CD14-positive monocyte (primary cell): ENCODE results near the gene TFAM. TPM values are rescaled to one million over a fixed set of nuclear protein-coding genes. Genes with fewer than 3 reads are reported as not detected.

Source experiments
- DNase-seq, 3 donors: peaks; one replicate each; pipeline ENCODE4 v3.0.0-alpha.2; 2011 to 2022
- H2AFZ ChIP-seq: 2 replicates; pipeline ENCODE4 v1.6.0; 2012; ENCODE audit warnings: mild to moderate bottlenecking, low read depth, low read length, inconsistent platforms; ENCODE audit not compliant: insufficient read depth, poor library complexity, severe bottlenecking
- H3K27ac ChIP-seq, 2 donors: 1 replicate in 1 of 2; 2 replicates in 1 of 2; pipeline ENCODE4 v1.5.1; 2012 to 2013; ENCODE audit warnings: low read length in 2 of 2, control low read depth in 1 of 2, inconsistent platforms in 1 of 2, low read depth in 1 of 2, mild to moderate bottlenecking in 1 of 2
- H3K27me3 ChIP-seq, 2 donors: one replicate each; pipeline versions ENCODE4 v1.6.0 to v1.6.1; 2011 to 2013; ENCODE audit warnings: low read length in 2 of 2; ENCODE audit not compliant: control insufficient read depth in 2 of 2, insufficient read depth in 2 of 2
- H3K36me3 ChIP-seq, 2 donors: replicated peaks in 1 of 2; 1 replicate in 1 of 2; 2 replicates in 1 of 2; pipeline versions ENCODE4 v1.5.1 to v1.6.1; 2012 to 2013; ENCODE audit warnings: low read length in 2 of 2, control low read depth in 1 of 2, inconsistent platforms in 1 of 2, mild to moderate bottlenecking in 1 of 2; ENCODE audit not compliant: insufficient read depth in 2 of 2, control insufficient read depth in 1 of 2
- H3K4me1 ChIP-seq, 2 donors: 1 replicate in 1 of 2; 2 replicates in 1 of 2; pipeline versions ENCODE4 v1.5.1 to v1.6.1; 2012 to 2013; ENCODE audit warnings: low read length in 2 of 2, control low read depth in 1 of 2, inconsistent platforms in 1 of 2, mild to moderate bottlenecking in 1 of 2, moderate library complexity in 1 of 2; ENCODE audit not compliant: insufficient read depth in 2 of 2, control insufficient read depth in 1 of 2
- H3K4me2 ChIP-seq: replicated peaks from 2 replicates; pipeline ENCODE3; 2012; ENCODE audit warnings: low read length, moderate library complexity, mild to moderate bottlenecking; ENCODE audit not compliant: poor library complexity, severe bottlenecking; ENCODE audit errors: extremely low read depth
- H3K4me3 ChIP-seq, 3 experiments: fragments of 200-600 bp in 1 of 3; sonication (generic) in 1 of 3; replicated peaks in 1 of 3; 1 replicate in 2 of 3; 2 replicates in 1 of 3; pipeline ENCODE4 v1.5.1; 2011 to 2013; ENCODE audit warnings: low read length in 3 of 3, mild to moderate bottlenecking in 3 of 3, control low read depth in 2 of 3, low read depth in 2 of 3, inconsistent platforms in 1 of 3, moderate library complexity in 1 of 3
- H3K79me2 ChIP-seq: 2 replicates; pipeline ENCODE4 v1.6.0; 2012; ENCODE audit warnings: mild to moderate bottlenecking, control low read depth, inconsistent platforms, low read length, moderate library complexity; ENCODE audit not compliant: insufficient read depth
- H3K9ac ChIP-seq: 2 replicates; pipeline ENCODE4 v1.6.0; 2017; ENCODE audit warnings: low read length, mild to moderate bottlenecking; ENCODE audit not compliant: insufficient read depth, poor library complexity, severe bottlenecking
- H3K9me3 ChIP-seq, 2 donors: replicated peaks in 1 of 2; 1 replicate in 1 of 2; 2 replicates in 1 of 2; pipeline versions ENCODE4 v1.5.1 to v1.6.1; 2012 to 2013; ENCODE audit warnings: low read length in 2 of 2, control low read depth in 1 of 2; ENCODE audit not compliant: control insufficient read depth in 1 of 2, insufficient read depth in 1 of 2
- H4K20me1 ChIP-seq: 2 replicates; pipeline ENCODE4 v1.6.0; 2012; ENCODE audit warnings: mild to moderate bottlenecking, low read length, control low read depth, moderate library complexity; ENCODE audit not compliant: insufficient read depth
- H3K27ac Mint-ChIP-seq, 7 donors: one replicate each; pipeline ENCODE4 v1.8.0; 2020; ENCODE audit warnings: mild to moderate bottlenecking in 7 of 7, mixed read lengths in 7 of 7, moderate library complexity in 6 of 7, inconsistent platforms in 2 of 7
- H3K27me3 Mint-ChIP-seq, 3 donors: one replicate each; pipeline ENCODE4 v1.8.0; 2021 to 2022; ENCODE audit warnings: low read depth in 3 of 3, mild to moderate bottlenecking in 3 of 3, mixed read lengths in 3 of 3, moderate library complexity in 3 of 3, inconsistent platforms in 1 of 3
- H3K36me3 Mint-ChIP-seq, 2 donors: one replicate each; pipeline ENCODE4 v1.8.0; 2020; ENCODE audit warnings: mixed read lengths in 2 of 2, inconsistent platforms in 1 of 2, mild to moderate bottlenecking in 1 of 2
- H3K4me1 Mint-ChIP-seq: one replicate; pipeline ENCODE4 v1.8.0; 2020; ENCODE audit warnings: mild to moderate bottlenecking, mixed read lengths
- H3K4me3 Mint-ChIP-seq, 2 donors: one replicate each; pipeline ENCODE4 v1.8.0; 2020; ENCODE audit warnings: mild to moderate bottlenecking in 2 of 2, mixed read lengths in 2 of 2, moderate library complexity in 1 of 2
- H3K9me3 Mint-ChIP-seq, 7 donors: one replicate each; pipeline ENCODE4 v1.8.0; 2020 to 2022; ENCODE audit warnings: mixed read lengths in 7 of 7, mild to moderate bottlenecking in 6 of 7, moderate library complexity in 6 of 7, inconsistent platforms in 2 of 7
- CTCF ChIP-seq: fragments of 200-600 bp; IDR thresholded peaks from one replicate; pipeline ENCODE4 v1.8.0; 2022; ENCODE audit warnings: antibody characterized with exemption, mild to moderate bottlenecking
- WGBS: methylation state at CpG from one replicate; pipeline ENCODE4 v1.1.5; 2013; ENCODE audit warnings: missing lambda C conversion rate; ENCODE audit not compliant: insufficient coverage; 5-methylcytosine and 5-hydroxymethylcytosine counted together
- intact Hi-C, 2 donors: fragments of 100-400 bp; cut with micrococcal nuclease; formaldehyde crosslinking; loops; one replicate each; pipeline versions ENCODE4 v1.15.0 to v1.15.1; 2023
- polyA plus RNA-seq, 3 donors: library from polyadenylated mRNA; depleted of rRNA in 1 of 3; unstranded in 2 of 3; stranded (reverse) in 1 of 3; fragments of 300-500 nt in 2 of 3; fragments of >200 nt in 1 of 3; fragmentation: Illumina TruSeq in 2 of 3; gene quantifications; 1 replicate in 2 of 3; 2 replicates in 1 of 3; pipeline ENCODE4 v1.2.3, GENCODE V29; 2012 to 2021

TFAM gene
- polyA plus RNA-seq, 3 donors: 5.9 to 34.4 (median 33.8) TPM

GRCh38 chr10:58384544-58384998, 639 bp upstream of the TFAM start:
- Mint-ChIP-seq H3K36me3 (peaks cover 20 to 29% of the 10 kb centered on the region in 2 donors), H3K4me3 (peak overlapping the region; percentile 97 to 99), H3K27ac (peak overlapping the region; percentile 97 to 99 (median 98)), H3K9me3 (peaks cover 0 to 4% (median 0%) of the 10 kb centered on the region in 7 donors), H3K4me1 (peaks cover 41% of the 10 kb centered on the region), H3K27me3 (no peaks in the 10 kb centered on the region)
- 0% methylated on average over 9 of the region's 12 CpGs for WGBS
- peaks cover 31% of the 10 kb centered on the region for H3K79me2 ChIP-seq
- no peak for TF ChIP-seq CTCF
- peaks cover 19 to 22% of the 10 kb centered on the region in 2 donors for H3K36me3 ChIP-seq
- intact Hi-C loops: loop anchor here (1.0 to 5.0 kb wide), 2 partner anchors 52 to 116 kb away; no protein-coding TSS in a partner anchor
- DNase-seq: no peak
- no peaks in the 10 kb centered on the region for H3K9me3 ChIP-seq
- H3K4me2 ChIP-seq: peak overlapping the region; percentile 86
- H3K27ac ChIP-seq: peak overlapping the region; percentile 97
- H4K20me1 ChIP-seq: peaks cover under 1% of the 10 kb centered on the region
- peak overlapping the region; percentile 95 for H2AFZ ChIP-seq
- no peaks in the 10 kb centered on the region for H3K27me3 ChIP-seq
- peak overlapping the region; percentile 95 for H3K9ac ChIP-seq
- H3K4me1 ChIP-seq: peaks cover 32 to 42% of the 10 kb centered on the region in 2 donors
- H3K4me3 ChIP-seq: peak overlapping the region; percentile 68 to 93 (median 77)

GRCh38 chr10:58385784-58386112, 538 bp downstream of the TFAM start:
- H3K4me3 Mint-ChIP-seq: peak overlapping the region; percentile 97 to 99
- peaks cover 7% of the 10 kb centered on the region for H4K20me1 ChIP-seq
- H3K4me1 ChIP-seq: peaks cover 32 to 42% of the 10 kb centered on the region in 2 donors
- peaks cover 31 to 39% of the 10 kb centered on the region in 2 donors for H3K36me3 Mint-ChIP-seq
- peak overlapping the region; percentile 95 for H3K9ac ChIP-seq
- WGBS: 0% methylated on average over 13 of the region's 15 CpGs
- H3K27ac Mint-ChIP-seq: peak overlapping the region; percentile 97 to 99 (median 98)
- H3K27me3 Mint-ChIP-seq: no peaks in the 10 kb centered on the region
- peaks cover 0 to 4% (median 0%) of the 10 kb centered on the region in 7 donors for H3K9me3 Mint-ChIP-seq
- no peaks in the 10 kb centered on the region for H3K9me3 ChIP-seq
- H3K4me2 ChIP-seq: peak overlapping the region; percentile 86
- DNase-seq: peak in 2 of 3 donors; percentile 2 to 9
- H3K27me3 ChIP-seq: no peaks in the 10 kb centered on the region
- H3K4me1 Mint-ChIP-seq: peaks cover 43% of the 10 kb centered on the region
- H3K79me2 ChIP-seq: peaks cover 31% of the 10 kb centered on the region
- H3K27ac ChIP-seq: peak overlapping the region; percentile 97
- no peak for TF ChIP-seq CTCF
- intact Hi-C loops: no loop called here
- peak overlapping the region; percentile 95 for H2AFZ ChIP-seq
- peak overlapping the region; percentile 68 to 93 (median 77) for H3K4me3 ChIP-seq
- peaks cover 31 to 34% of the 10 kb centered on the region in 2 donors for H3K36me3 ChIP-seq
